Measurements from ENCODE around the gene KCNAB1. TPM values are rescaled to one million over a fixed set of nuclear protein-coding genes. Genes with fewer than 3 reads are reported as not detected.

KCNAB1 gene
- total and polyA plus RNA-seq, 2 of the 8 experiments (the other 6 are each of a cell fraction or from before 2014, with no cell fraction given): 0.51 to 2.3 TPM

DNA sequence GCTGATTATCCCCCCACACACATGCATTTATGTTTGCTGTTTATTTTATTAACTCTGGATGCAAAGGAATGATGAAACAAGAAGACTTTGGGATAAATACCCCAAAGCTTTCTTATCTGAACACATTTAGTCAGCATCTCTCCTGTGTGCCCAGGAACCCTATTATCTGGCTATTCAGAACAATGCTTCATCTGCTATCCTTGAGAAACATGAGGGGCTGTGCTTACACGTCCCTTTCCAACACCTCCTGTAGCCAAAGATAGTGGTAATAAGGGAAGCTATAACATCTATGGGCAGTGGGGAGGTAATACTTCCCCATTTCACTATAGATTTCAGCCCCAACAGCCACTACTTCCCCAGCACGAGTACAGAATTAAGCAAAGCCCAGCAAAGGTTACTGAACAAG, 339.8 kb downstream of the KCNAB1 start:
- no peak overlapping the region for H2AK5ac ChIP-seq (ENCODE audit: low read depth, low read length)
- no peak overlapping the region for H4K5ac ChIP-seq (ENCODE audit: insufficient read length, low read depth, low read length)
- H3K9me3 ChIP-seq (ENCODE audit: insufficient read depth in 2 of 2, low read depth in 1 of 2, low read length in 1 of 2): no peaks in the 10 kb centered on the region
- H3K79me2 ChIP-seq (ENCODE audit: control insufficient read depth in 1 of 2, insufficient read depth in 2 of 2, low read length in 2 of 2): no peaks in the 10 kb centered on the region
- H3K18ac ChIP-seq (ENCODE audit: extremely low read depth, low read length): no peak overlapping the region
- no peak overlapping the region for H3K56ac ChIP-seq (replicated peaks; ENCODE audit: insufficient read length, low read depth, low read length)
- no peak for TF ChIP-seq EGR1 (IDR thresholded peaks at IDR 0.05; ENCODE audit: borderline replicate concordance, low read depth, low read length)
- no peak for TF ChIP-seq GABPA (IDR thresholded peaks at IDR 0.05; ENCODE audit: borderline replicate concordance, insufficient read depth, low read length)
- TF ChIP-seq SP1 (IDR thresholded peaks at IDR 0.05; ENCODE audit: low read depth, low read length): no peak
- TF ChIP-seq PHF8 (conservative IDR thresholded peaks at IDR 0.05; ENCODE audit: low read depth, low read length): no peak
- TF ChIP-seq SP4 (IDR thresholded peaks at IDR 0.05; ENCODE audit: low read length): no peak
- TF ChIP-seq CHD2 (IDR thresholded peaks at IDR 0.05; ENCODE audit: low read length): no peak
- no peak for TF ChIP-seq RNF2 (IDR thresholded peaks at IDR 0.05; ENCODE audit: borderline replicate concordance, low read depth, low read length, missing control alignments, poor library complexity, severe bottlenecking)
- TF ChIP-seq YY1 (IDR thresholded peaks at IDR 0.05; ENCODE audit: low read depth, low read length): no peak
- no peak for TF ChIP-seq CHD1 (IDR thresholded peaks at IDR 0.05; ENCODE audit: low read depth, low read length)
- no peak for TF ChIP-seq EP300 (IDR thresholded peaks at IDR 0.05; ENCODE audit: borderline replicate concordance in 1 of 2, low read depth in 2 of 2, low read length in 2 of 2)
- TF ChIP-seq TCF12 (IDR thresholded peaks at IDR 0.05; ENCODE audit: low read depth, low read length): no peak
- TF ChIP-seq POLR2A (IDR thresholded peaks at IDR 0.05; ENCODE audit: control extremely low read depth in 1 of 2, low read depth in 2 of 2, low read length in 2 of 2): no peak
- no peak for TF ChIP-seq RFX5 (IDR thresholded peaks at IDR 0.05; ENCODE audit: borderline replicate concordance, low read depth, low read length)
- no peak for TF ChIP-seq EZH2 (IDR thresholded peaks at IDR 0.05; ENCODE audit: low read depth, low read length, severe bottlenecking)
- no peak for TF ChIP-seq SIN3A (conservative IDR thresholded peaks at IDR 0.05 in 1 of 2, IDR thresholded peaks at IDR 0.05 in 1 of 2; ENCODE audit: low read depth in 1 of 2, low read length in 2 of 2)
- H4K8ac ChIP-seq (ENCODE audit: extremely low read depth, insufficient read depth, low read length): no peak overlapping the region
- no peaks in the 10 kb centered on the region for H3K23me2 ChIP-seq (ENCODE audit: low read depth, low read length)
- no peak overlapping the region for H2BK120ac ChIP-seq (replicated peaks; ENCODE audit: low read depth, low read length)
- WGBS, 2 experiments (ENCODE audit: extremely low coverage in 1 of 2, insufficient coverage in 1 of 2, insufficient read length in 1 of 2, insufficient replicate concordance in 2 of 2, low coverage in 1 of 2, low lambda C conversion rate in 2 of 2, missing lambda C conversion rate in 1 of 2): 89% methylated on average over 2 of the region's 2 CpGs; no CpG with 5 or more reads in 1 of the 2 experiments
- H3K23ac ChIP-seq (ENCODE audit: insufficient read length): no peak overlapping the region
- POLR2A ChIA-PET (ENCODE audit: partially characterized antibody): no interaction called here
- peaks cover 5 to 17% (median 13%) of the 10 kb centered on the region in 4 experiments; a peak in 5 of 7 replicates for H3K4me1 ChIP-seq (replicated peaks in 1 of 4; ENCODE audit: control insufficient read depth in 3 of 4, insufficient read depth in 4 of 4, low read length in 3 of 4)
- H3K4ac ChIP-seq (replicated peaks; ENCODE audit: insufficient read length, low read depth, low read length): no peak overlapping the region
- no peaks in the 10 kb centered on the region for H3K79me1 ChIP-seq (ENCODE audit: low read depth, low read length)
- no peaks in the 10 kb centered on the region for H4K20me1 ChIP-seq (replicated peaks in 1 of 2; ENCODE audit: control insufficient read depth in 1 of 2, insufficient read depth in 2 of 2, low read length in 2 of 2)
- no peak overlapping the region for H3K27ac ChIP-seq (ENCODE audit: low read depth, low read length)
- no peak overlapping the region for H3K14ac ChIP-seq (ENCODE audit: insufficient read length)
- H3K4me2 ChIP-seq (ENCODE audit: insufficient read depth in 1 of 2, low read depth in 2 of 2, low read length in 2 of 2): no peak overlapping the region
- no peak overlapping the region for H2AFZ ChIP-seq (ENCODE audit: low read length)
- 0 out of 2 replicates have a peak overlapping the region, but pooled peaks have one; percentile 26 for H2BK20ac ChIP-seq (ENCODE audit: low read length)
- no peak overlapping the region for H3K9ac ChIP-seq (replicated peaks in 1 of 4; ENCODE audit: extremely low read depth in 1 of 4, low read depth in 3 of 4, low read length in 3 of 4)
- no peak overlapping the region for H3K4me3 ChIP-seq (ENCODE audit: extremely low read depth in 1 of 4, insufficient read depth in 2 of 4, low read depth in 3 of 4, low read length in 4 of 4)
- H3K36me3 ChIP-seq (ENCODE audit: control insufficient read depth in 2 of 4, insufficient read depth in 4 of 4, low read length in 3 of 4): no peaks in the 10 kb centered on the region
- no peak overlapping the region for H2BK15ac ChIP-seq (ENCODE audit: low read length)
- no peak overlapping the region for H2BK5ac ChIP-seq (ENCODE audit: low read depth, low read length)
- FAIRE-seq: no peak
- H3K27me3 ChIP-seq (replicated peaks in 1 of 4; ENCODE audit: control insufficient read depth in 3 of 4, extremely low read depth in 1 of 4, insufficient read depth in 3 of 4, low read length in 3 of 4): no peaks in the 10 kb centered on the region
- CTCF ChIA-PET (ENCODE audit: partially characterized antibody): interaction anchor here (0.8 to 3.0 kb wide), 4 partner anchors 10 to 308 kb away, joined by 3 to 32 read pairs (median 14); no protein-coding TSS in a partner anchor
- no peak overlapping the region for H4K91ac ChIP-seq (replicated peaks; ENCODE audit: insufficient read length, low read length)
- peak overlapping the region; percentile 19; the same call in 1 of the 2 replicates for H2BK12ac ChIP-seq (ENCODE audit: low read depth, low read length)
- no peak for DNase-seq (ENCODE audit: low read depth in 1 of 2, low spot score in 2 of 2)

All from H1 (cell line).